HUES64 (cell line): ENCODE data around the gene MAGI3.

Experiments
- H3K27ac ChIP-seq: 2 replicates; pipeline ENCODE4 v1.7.0; 2013; ENCODE audit warnings: low read depth, low read length, inconsistent platforms
- H3K27me3 ChIP-seq: 2 replicates; pipeline ENCODE4 v1.6.1; 2013; ENCODE audit warnings: mild to moderate bottlenecking, low read length; ENCODE audit not compliant: insufficient read depth
- H3K36me3 ChIP-seq: 2 replicates; pipeline ENCODE4 v1.6.1; 2013; ENCODE audit warnings: mild to moderate bottlenecking, low read length; ENCODE audit not compliant: insufficient read depth
- H3K4me1 ChIP-seq: 2 replicates; pipeline ENCODE4 v1.6.1; 2013; ENCODE audit warnings: mild to moderate bottlenecking, low read length, moderate library complexity; ENCODE audit not compliant: insufficient read depth
- H3K4me3 ChIP-seq: 2 replicates; pipeline ENCODE4 v1.5.1; 2013; ENCODE audit warnings: mild to moderate bottlenecking, low read length, moderate library complexity
- H3K9ac ChIP-seq: 2 replicates; pipeline ENCODE4 v1.6.1; 2013; ENCODE audit warnings: mild to moderate bottlenecking, low read depth, low read length
- H3K9me3 ChIP-seq: 2 replicates; pipeline ENCODE4 v1.6.1; 2013; ENCODE audit warnings: low read depth, low read length; ENCODE audit not compliant: insufficient read depth
- WGBS: fragments of 150-250, 120-280 bp; methylation state at CpG from one replicate; pipeline ENCODE4 v1.1.7; 2013; ENCODE audit warnings: missing lambda C conversion rate; 5-methylcytosine and 5-hydroxymethylcytosine counted together

Gene MAGI3

DNA sequence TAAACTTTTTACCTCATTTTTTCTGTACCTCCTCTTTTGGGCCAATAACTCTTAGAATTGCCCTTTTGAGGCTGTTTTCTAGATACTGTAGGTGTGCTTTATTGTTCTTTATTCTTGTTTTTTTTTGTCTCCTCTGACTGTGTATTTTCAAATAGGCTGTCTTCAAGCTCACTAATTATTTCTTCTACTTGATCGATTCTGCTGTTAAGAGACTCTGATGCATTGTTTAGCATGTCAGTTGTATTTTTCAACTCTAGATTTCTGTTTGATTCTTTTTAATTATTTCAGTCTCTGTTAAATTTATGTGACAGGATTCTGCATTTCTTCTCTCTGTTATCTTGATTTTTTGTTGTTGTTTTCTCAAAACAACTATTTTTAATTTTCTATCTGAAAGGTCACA, 238.7 kb downstream of the MAGI3 start:
- WGBS: no CpG with 5 or more reads among the region's 1 CpG

DNA sequence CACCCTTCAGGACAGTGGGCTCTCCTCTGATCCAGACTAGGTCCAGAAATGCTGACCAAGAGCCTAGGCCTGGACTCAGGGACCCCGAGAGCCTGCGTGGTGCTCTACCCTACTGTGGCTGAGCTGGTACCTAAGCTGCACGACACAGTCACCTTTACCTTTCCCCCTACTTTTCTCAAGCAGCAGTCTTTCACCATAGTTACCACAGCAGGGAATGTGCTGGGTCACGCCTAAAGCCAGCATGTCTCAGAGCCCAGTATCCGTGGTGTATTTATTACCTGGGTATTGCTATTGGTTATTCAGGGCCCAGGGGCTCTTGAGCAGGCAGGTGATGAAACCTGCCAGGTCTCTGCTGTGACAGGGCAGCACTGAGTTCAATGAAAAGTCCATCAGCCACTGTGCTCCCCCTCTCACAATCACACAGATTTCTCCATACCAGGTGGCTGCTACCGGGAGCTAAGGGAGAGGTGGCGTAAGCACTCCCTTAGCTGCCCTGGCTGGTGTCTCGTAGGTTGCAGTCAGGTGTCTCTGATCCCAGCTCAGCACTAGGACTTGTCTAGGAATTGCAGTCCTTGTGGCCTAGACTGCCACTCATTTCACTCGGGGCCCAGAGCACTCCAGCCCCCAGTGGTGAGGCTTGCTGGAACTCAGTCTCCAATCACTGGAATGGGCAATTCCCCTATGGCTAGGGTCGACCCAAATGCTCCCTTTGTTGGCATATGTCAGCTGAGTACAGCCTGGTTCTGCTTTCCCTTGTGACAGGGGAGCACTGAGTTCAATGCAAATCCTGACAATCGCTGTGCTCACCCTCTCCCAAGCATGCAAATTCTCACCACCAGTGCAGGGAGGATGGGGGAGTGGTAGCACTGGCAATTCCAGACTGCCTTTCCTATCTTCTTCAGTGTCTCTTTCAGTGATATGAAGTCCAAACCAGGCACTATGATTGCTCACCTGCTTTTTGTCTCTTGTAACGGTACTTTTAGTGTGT, 240.3 kb downstream of the MAGI3 start:
- H3K27ac ChIP-seq: no peak overlapping the region
- WGBS: 79% methylated on average over 12 of the region's 12 CpGs

More for the DNA sequence above, 238.7 kb downstream of the MAGI3 start:
- H3K9me3 ChIP-seq: no peaks in the 10 kb centered on the region; the same call in 1 of the 2 replicates
- H3K27me3 ChIP-seq: no peaks in the 10 kb centered on the region
- no peaks in the 10 kb centered on the region for H3K36me3 ChIP-seq
- no peak overlapping the region for H3K27ac ChIP-seq
- H3K4me3 ChIP-seq: no peak overlapping the region
- no peaks in the 10 kb centered on the region; the same call in 1 of the 2 replicates for H3K4me1 ChIP-seq
- no peak overlapping the region for H3K9ac ChIP-seq

DNA sequence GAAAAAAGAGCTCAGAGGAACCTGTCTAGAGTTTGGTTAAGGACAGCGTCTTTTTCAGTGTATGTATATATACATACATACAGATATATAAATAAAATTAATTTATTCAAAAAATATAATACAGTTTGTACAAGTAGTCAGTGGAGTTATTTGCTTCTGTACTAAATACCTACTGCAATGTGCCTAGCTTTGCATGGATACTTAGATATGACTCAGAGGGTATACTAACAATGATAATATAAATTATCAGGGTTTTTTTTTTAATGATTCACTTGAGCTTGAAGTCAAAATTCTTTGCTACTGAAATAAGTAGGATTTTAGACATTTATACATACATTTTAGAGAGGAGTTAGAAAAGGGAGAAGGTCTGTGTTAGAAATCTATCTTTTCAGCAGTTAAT, 251.1 kb downstream of the MAGI3 start:
- WGBS: no CpG with 5 or more reads among the region's 1 CpG
- 0 out of 2 replicates have a peak, but pooled peaks cover 2% of the 10 kb centered on the region for H3K9me3 ChIP-seq
- H3K27me3 ChIP-seq: no peaks in the 10 kb centered on the region
- H3K27ac ChIP-seq: no peak overlapping the region
- H3K4me3 ChIP-seq: no peak overlapping the region
- H3K36me3 ChIP-seq: peaks cover 3% of the 10 kb centered on the region; the same call in 1 of the 2 replicates
- no peaks in the 10 kb centered on the region for H3K4me1 ChIP-seq
- no peak overlapping the region for H3K9ac ChIP-seq

More for the DNA sequence above, 240.3 kb downstream of the MAGI3 start:
- no peaks in the 10 kb centered on the region; the same call in 1 of the 2 replicates for H3K9me3 ChIP-seq
- no peaks in the 10 kb centered on the region for H3K36me3 ChIP-seq
- no peaks in the 10 kb centered on the region for H3K27me3 ChIP-seq
- H3K4me1 ChIP-seq: no peaks in the 10 kb centered on the region; the same call in 1 of the 2 replicates
- H3K4me3 ChIP-seq: no peak overlapping the region
- no peak overlapping the region for H3K9ac ChIP-seq

DNA sequence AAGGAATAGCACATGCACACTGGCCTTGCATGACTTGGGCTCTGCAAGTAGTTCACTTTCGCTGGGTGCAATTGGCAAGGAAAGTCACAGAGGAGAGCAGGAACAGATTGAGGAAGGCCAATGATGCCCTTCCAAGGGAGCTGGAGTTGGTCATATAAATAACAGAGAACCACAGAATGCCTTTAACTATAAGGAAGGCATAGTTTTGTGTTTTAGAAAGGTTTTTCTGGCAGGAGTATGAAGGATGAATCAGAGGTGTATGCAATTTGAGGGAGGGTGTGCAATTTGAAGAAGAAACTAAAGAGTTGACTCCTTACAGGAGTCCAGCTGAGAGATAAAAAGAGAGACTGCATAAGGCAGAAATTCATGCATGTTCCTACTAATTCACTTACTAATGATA, 256.8 kb downstream of the MAGI3 start:
- no peak overlapping the region for H3K4me3 ChIP-seq
- no peaks in the 10 kb centered on the region for H3K27me3 ChIP-seq
- WGBS: 96% methylated on average over 1 of the region's 1 CpG
- H3K9me3 ChIP-seq: no peaks in the 10 kb centered on the region
- H3K36me3 ChIP-seq: no peaks in the 10 kb centered on the region
- no peaks in the 10 kb centered on the region for H3K4me1 ChIP-seq
- no peak overlapping the region for H3K27ac ChIP-seq
- no peak overlapping the region for H3K9ac ChIP-seq

DNA sequence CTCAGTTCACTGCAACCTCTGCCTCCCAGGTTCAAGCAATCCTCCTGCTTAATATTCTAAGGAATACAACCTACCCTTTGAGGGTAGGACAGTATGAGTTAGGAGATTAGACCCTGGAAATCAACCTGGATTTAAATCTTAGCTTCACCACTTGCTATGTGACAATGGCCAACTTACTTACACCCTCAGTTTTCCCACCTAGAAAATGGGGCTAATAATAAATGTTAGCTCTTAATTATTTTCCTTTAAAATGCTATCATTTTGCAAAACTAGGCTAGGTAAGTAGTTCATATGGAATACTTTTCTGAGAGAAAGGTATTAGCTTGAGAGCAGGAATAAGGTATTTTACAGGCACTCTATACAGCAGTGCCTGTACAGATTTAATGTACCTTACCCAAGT, 258.2 kb downstream of the MAGI3 start:
- no peaks in the 10 kb centered on the region for H3K4me1 ChIP-seq
- H3K9me3 ChIP-seq: no peaks in the 10 kb centered on the region
- no peak overlapping the region for H3K27ac ChIP-seq
- no peaks in the 10 kb centered on the region for H3K27me3 ChIP-seq
- no peak overlapping the region for H3K9ac ChIP-seq
- no peak overlapping the region for H3K4me3 ChIP-seq
- no peaks in the 10 kb centered on the region for H3K36me3 ChIP-seq

DNA sequence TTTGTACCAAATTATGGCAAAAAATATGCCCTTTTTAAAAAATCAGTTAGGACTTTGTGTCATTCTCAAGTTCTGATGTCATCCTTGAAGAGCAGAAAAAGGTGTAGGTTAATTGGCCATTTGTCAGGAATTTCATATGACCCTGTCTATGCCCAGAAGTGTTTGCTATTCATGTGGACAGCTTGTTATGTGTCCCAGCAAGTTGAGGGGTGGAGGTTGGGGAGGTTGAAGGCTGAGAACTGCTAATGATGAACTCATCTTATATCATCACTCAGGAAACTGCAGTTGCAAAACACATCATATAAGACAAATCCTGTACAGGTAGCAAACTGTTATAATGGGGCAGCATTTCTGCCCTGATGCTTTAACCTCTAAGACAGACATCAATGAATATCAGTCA, 262.5 kb downstream of the MAGI3 start:
- H3K9ac ChIP-seq: no peak overlapping the region
- H3K36me3 ChIP-seq: no peaks in the 10 kb centered on the region
- H3K27ac ChIP-seq: no peak overlapping the region
- no peak overlapping the region for H3K4me3 ChIP-seq
- no peaks in the 10 kb centered on the region for H3K9me3 ChIP-seq
- no peaks in the 10 kb centered on the region for H3K4me1 ChIP-seq
- no peaks in the 10 kb centered on the region for H3K27me3 ChIP-seq

DNA sequence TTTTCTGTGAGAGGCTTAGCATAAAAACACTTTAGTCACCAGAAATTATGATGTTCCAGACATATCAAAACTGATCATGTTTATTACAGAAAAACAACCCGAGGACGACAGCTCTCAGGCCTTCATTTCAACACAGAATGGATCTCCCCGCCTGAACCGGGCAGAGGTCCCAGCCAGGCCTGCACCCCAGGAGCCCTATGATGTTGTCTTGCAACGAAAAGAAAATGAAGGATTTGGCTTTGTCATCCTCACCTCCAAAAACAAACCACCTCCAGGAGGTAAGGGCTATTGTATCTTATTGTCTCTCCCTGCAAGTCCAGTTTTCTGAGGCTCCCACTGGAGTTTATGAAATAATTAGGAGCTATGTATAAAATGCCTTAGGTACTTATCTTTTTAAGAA, 263.4 kb downstream of the MAGI3 start:
- Histone ChIP-seq H3K9ac (no peak overlapping the region), H3K36me3 (no peaks in the 10 kb centered on the region), H3K27ac (no peak overlapping the region), H3K4me3 (no peak overlapping the region), H3K9me3 (no peaks in the 10 kb centered on the region), H3K4me1 (no peaks in the 10 kb centered on the region), H3K27me3 (no peaks in the 10 kb centered on the region)
- 82% methylated on average over 4 of the region's 5 CpGs for WGBS

DNA sequence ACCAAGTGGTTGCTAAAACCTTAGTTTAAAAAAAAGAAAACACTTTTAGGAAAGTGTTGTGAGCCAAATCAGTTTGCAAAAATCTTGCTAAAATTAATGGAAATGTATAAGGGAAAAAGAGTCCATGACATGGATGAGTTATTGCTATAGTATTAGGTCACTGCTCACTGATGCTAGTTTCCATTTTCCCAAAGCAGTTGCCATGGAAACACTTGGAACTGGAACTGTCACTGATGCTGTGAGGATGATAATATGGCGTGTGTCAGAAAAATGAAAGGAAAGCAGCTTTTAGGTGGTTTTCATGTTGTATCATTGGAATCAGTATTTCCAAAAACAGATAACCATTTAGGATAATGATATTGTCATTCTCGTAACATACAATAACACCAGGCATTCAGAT, 264.6 kb downstream of the MAGI3 start:
- no peaks in the 10 kb centered on the region for H3K9me3 ChIP-seq
- 89% methylated on average over 2 of the region's 2 CpGs for WGBS
- no peak overlapping the region for H3K4me3 ChIP-seq
- H3K9ac ChIP-seq: no peak overlapping the region
- no peaks in the 10 kb centered on the region for H3K27me3 ChIP-seq
- H3K27ac ChIP-seq: no peak overlapping the region
- no peaks in the 10 kb centered on the region for H3K4me1 ChIP-seq
- no peaks in the 10 kb centered on the region for H3K36me3 ChIP-seq

DNA sequence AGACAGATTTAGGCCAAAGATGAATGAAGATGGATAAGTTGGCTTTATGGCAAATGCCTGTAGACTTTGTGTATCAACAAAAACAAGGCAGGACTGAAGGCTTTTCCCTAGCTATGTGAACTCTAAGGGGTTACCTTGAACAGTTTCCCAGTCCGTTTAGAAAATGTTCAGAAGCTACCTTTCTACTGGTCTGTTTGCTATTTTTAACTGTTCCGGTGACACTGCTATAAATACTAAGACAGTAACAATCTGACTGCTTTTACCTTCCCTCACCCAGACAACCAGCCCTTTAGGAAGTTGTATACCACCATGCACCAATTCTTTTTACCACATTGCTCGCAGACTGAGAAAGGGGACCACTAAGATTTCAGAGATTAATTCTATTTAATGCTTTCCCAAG, 266.8 kb downstream of the MAGI3 start:
- 95% methylated on average over 3 of the region's 3 CpGs for WGBS
- Histone ChIP-seq H3K9ac (no peak overlapping the region), H3K36me3 (no peaks in the 10 kb centered on the region), H3K4me1 (no peaks in the 10 kb centered on the region), H3K27ac (no peak overlapping the region), H3K27me3 (no peaks in the 10 kb centered on the region), H3K4me3 (no peak overlapping the region), H3K9me3 (no peaks in the 10 kb centered on the region)

DNA sequence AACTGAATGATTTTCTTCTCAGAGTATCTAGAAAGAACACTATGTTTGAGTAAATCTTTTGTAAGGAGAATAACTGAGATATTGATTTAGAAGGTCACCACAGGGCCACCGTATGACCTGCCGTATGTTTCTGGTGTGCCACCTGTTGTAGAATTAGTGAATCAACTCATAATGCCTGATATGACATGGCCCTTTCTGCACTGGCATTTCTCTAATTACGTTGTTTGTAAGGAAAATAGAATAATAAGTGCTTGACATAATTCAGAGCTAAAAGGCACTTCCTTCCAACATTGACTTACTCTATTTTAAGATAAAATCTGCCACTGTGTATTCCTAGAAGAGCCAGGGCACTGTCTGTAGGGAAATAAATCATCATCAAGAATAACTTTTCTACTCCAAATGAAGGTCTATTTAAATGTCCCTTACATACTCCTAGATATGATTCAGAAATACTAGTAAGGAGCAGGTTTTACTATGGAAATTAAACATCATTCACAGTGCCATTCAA, 267.3 kb downstream of the MAGI3 start:
- no peaks in the 10 kb centered on the region for H3K4me1 ChIP-seq
- H3K9ac ChIP-seq: no peak overlapping the region
- no peaks in the 10 kb centered on the region for H3K36me3 ChIP-seq
- no peaks in the 10 kb centered on the region for H3K27me3 ChIP-seq
- H3K4me3 ChIP-seq: no peak overlapping the region
- WGBS: 95% methylated on average over 2 of the region's 3 CpGs
- no peaks in the 10 kb centered on the region for H3K9me3 ChIP-seq
- no peak overlapping the region for H3K27ac ChIP-seq

DNA sequence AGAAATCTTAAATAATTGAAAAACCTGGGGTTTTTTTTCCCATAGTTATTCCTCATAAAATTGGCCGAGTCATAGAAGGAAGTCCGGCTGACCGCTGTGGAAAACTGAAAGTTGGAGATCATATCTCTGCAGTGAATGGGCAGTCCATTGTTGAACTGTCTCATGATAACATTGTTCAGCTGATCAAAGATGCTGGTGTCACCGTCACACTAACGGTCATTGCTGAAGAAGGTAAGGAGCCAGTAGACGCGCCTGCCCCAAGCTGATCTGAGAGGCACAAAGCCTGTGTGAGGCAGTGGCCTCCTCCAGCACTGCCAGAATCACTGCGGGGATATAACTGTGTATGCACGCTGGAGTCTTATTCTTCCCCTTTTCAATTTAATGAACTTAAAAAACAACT, 268.7 kb downstream of the MAGI3 start:
- Histone ChIP-seq H3K27me3 (no peaks in the 10 kb centered on the region), H3K27ac (no peak overlapping the region), H3K9me3 (no peaks in the 10 kb centered on the region), H3K36me3 (no peaks in the 10 kb centered on the region), H3K9ac (no peak overlapping the region), H3K4me1 (no peaks in the 10 kb centered on the region), H3K4me3 (no peak overlapping the region)
- WGBS: 91% methylated on average over 9 of the region's 9 CpGs
